Left ventricle myocardium inferior (tissue), 1 donor: Measurements from ENCODE around the gene SPAG4. TPM values are rescaled to one million over a fixed set of nuclear protein-coding genes. Genes with fewer than 3 reads are reported as not detected.

ENCODE experiments used
- DNase-seq: peaks from one replicate; pipeline ENCODE4 v3.0.0-alpha.2; 2020
- H3K27ac ChIP-seq: fragments of 200-600 bp; replicated peaks from 2 replicates; pipeline ENCODE4 v1.8.0; 2021
- H3K27me3 ChIP-seq: fragments of 200-600 bp; 2 replicates; pipeline ENCODE4 v1.8.0; 2021; ENCODE audit warnings: low read depth
- H3K36me3 ChIP-seq: fragments of 200-600 bp; 2 replicates; pipeline ENCODE4 v1.8.0; 2021
- H3K4me1 ChIP-seq: fragments of 200-600 bp; 2 replicates; pipeline ENCODE4 v1.8.0; 2021
- H3K4me3 ChIP-seq: fragments of 200-600 bp; 2 replicates; pipeline ENCODE4 v1.8.0; 2021; ENCODE audit warnings: mild to moderate bottlenecking, moderate library complexity
- H3K9me3 ChIP-seq: fragments of 200-600 bp; replicated peaks from 2 replicates; pipeline ENCODE4 v1.8.0; 2021
- CTCF ChIP-seq: fragments of 200-600 bp; IDR thresholded peaks from 2 replicates; pipeline ENCODE4 v1.8.0; 2021; ENCODE audit warnings: antibody characterized with exemption, mild to moderate bottlenecking, borderline replicate concordance
- intact Hi-C: fragments of 100-400 bp; cut with micrococcal nuclease; formaldehyde crosslinking; loops from one replicate; pipeline ENCODE4 v1.11.0; 2022
- total RNA-seq: library from RNA; stranded (reverse); fragmentation: NEBNext Ultra II Directional; extraction: Animal tissue kit (Norgen Biotek cat#: 25700); gene quantifications from one replicate; pipeline ENCODE4 v1.2.1, GENCODE V29; 2021
- donor health status: DM: no; HTN: yes; CAD: no; lungs with severe emphysema.

SPAG4 gene
- total RNA-seq, 1 donor from 2014 or later: 2.3 TPM

- Histone ChIP-seq H3K27ac (no peak overlapping the region), H3K4me1 (peaks cover 20% of the 10 kb centered on the region), H3K36me3 (no peaks in the 10 kb centered on the region), H3K9me3 (no peaks in the 10 kb centered on the region), H3K4me3 (no peak overlapping the region), H3K27me3 (peaks cover 31% of the 10 kb centered on the region)
- TF ChIP-seq CTCF: no peak
- no peak for DNase-seq
- intact Hi-C loops: no loop called here
These were observed 11.8 kb upstream of the SPAG4 start for GRCh38 chr20:35603695-35604448.

GRCh38 chr20:35604449-35604747 lies 11.2 kb upstream of the SPAG4 start:
- Histone ChIP-seq H3K4me1 (peaks cover 20% of the 10 kb centered on the region), H3K27ac (no peak overlapping the region), H3K27me3 (peaks cover 26% of the 10 kb centered on the region), H3K9me3 (no peaks in the 10 kb centered on the region), H3K4me3 (no peak overlapping the region), H3K36me3 (no peaks in the 10 kb centered on the region)
- intact Hi-C loops: no loop called here
- TF ChIP-seq CTCF: no peak
- DNase-seq: no peak

GRCh38 chr20:35606127-35606526 lies 9.5 kb upstream of the SPAG4 start:
- Histone ChIP-seq H3K27ac (no peak overlapping the region), H3K4me1 (peaks cover 13% of the 10 kb centered on the region), H3K27me3 (peaks cover 9% of the 10 kb centered on the region), H3K36me3 (no peaks in the 10 kb centered on the region), H3K9me3 (no peaks in the 10 kb centered on the region), H3K4me3 (no peak overlapping the region)
- no peak for TF ChIP-seq CTCF
- intact Hi-C loops: no loop called here
- DNase-seq: no peak

- Histone ChIP-seq H3K36me3 (no peaks in the 10 kb centered on the region), H3K4me3 (no peak overlapping the region), H3K4me1 (peaks cover 6% of the 10 kb centered on the region), H3K27me3 (peaks cover 2% of the 10 kb centered on the region), H3K27ac (no peak overlapping the region), H3K9me3 (no peaks in the 10 kb centered on the region)
- no peak for DNase-seq
- no peak for TF ChIP-seq CTCF
- intact Hi-C loops: no loop called here
These were observed 8.5 kb upstream of the SPAG4 start for GRCh38 chr20:35607003-35607735.

GRCh38 chr20:35610833-35611427 lies 4.7 kb upstream of the SPAG4 start:
- intact Hi-C loops: no loop called here
- no peak for DNase-seq

More at GRCh38 chr20:35610833-35611427, 4.7 kb upstream of the SPAG4 start:
- Histone ChIP-seq H3K27ac (no peak overlapping the region), H3K27me3 (no peaks in the 10 kb centered on the region), H3K4me1 (peaks cover 12% of the 10 kb centered on the region), H3K36me3 (no peaks in the 10 kb centered on the region), H3K9me3 (no peaks in the 10 kb centered on the region), H3K4me3 (no peak overlapping the region)
- no peak for TF ChIP-seq CTCF
